HL-60 (cell line): ENCODE results near the gene SPIRE1.

Experiments used
- POLR2AphosphoS5 ChIP-seq: IDR thresholded peaks from 2 replicates; pipeline ENCODE4 v1.6.1; 2012; ENCODE audit warnings: low read depth
- SPI1 ChIP-seq: IDR thresholded peaks from 2 replicates; pipeline ENCODE4 v1.6.1; 2012; ENCODE audit warnings: low read depth, mild to moderate bottlenecking, borderline replicate concordance
- TF ChIP-seq, protein P1 (sequence below): IDR thresholded peaks from one replicate; pipeline ENCODE4 v1.5.1; 2011; ENCODE audit warnings: low read length, control low read depth, inconsistent platforms; ENCODE audit not compliant: insufficient read depth
- TF ChIP-seq, protein P2 (sequence below): IDR thresholded peaks from 2 replicates; pipeline ENCODE4 v1.6.1; 2012; ENCODE audit warnings: low read depth; ENCODE audit not compliant: insufficient replicate concordance

DNA sequence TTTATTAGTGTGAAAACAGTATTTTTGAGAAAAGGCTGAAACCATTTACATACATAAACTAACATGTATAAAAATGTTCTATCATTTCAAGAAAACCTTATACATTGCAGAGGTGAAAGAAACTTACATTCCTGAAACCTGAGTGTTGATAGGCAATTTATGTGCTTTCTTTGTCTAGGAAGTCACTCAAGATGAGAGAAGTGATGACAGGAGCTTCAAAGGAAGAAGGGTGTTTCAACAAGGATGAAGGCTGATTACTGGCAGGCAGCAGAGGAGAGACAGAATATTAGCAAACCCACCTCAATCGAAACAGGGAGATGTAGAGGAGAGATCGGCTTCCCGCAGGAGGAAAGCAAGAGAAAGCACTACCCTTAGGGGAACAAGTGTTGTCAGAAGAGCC lies 125.2 kb downstream of the SPIRE1 start:
- TF ChIP-seq, protein P1, sequence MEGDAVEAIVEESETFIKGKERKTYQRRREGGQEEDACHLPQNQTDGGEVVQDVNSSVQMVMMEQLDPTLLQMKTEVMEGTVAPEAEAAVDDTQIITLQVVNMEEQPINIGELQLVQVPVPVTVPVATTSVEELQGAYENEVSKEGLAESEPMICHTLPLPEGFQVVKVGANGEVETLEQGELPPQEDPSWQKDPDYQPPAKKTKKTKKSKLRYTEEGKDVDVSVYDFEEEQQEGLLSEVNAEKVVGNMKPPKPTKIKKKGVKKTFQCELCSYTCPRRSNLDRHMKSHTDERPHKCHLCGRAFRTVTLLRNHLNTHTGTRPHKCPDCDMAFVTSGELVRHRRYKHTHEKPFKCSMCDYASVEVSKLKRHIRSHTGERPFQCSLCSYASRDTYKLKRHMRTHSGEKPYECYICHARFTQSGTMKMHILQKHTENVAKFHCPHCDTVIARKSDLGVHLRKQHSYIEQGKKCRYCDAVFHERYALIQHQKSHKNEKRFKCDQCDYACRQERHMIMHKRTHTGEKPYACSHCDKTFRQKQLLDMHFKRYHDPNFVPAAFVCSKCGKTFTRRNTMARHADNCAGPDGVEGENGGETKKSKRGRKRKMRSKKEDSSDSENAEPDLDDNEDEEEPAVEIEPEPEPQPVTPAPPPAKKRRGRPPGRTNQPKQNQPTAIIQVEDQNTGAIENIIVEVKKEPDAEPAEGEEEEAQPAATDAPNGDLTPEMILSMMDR = no peak
- no peak for TF ChIP-seq POLR2AphosphoS5
- TF ChIP-seq, protein P2, sequence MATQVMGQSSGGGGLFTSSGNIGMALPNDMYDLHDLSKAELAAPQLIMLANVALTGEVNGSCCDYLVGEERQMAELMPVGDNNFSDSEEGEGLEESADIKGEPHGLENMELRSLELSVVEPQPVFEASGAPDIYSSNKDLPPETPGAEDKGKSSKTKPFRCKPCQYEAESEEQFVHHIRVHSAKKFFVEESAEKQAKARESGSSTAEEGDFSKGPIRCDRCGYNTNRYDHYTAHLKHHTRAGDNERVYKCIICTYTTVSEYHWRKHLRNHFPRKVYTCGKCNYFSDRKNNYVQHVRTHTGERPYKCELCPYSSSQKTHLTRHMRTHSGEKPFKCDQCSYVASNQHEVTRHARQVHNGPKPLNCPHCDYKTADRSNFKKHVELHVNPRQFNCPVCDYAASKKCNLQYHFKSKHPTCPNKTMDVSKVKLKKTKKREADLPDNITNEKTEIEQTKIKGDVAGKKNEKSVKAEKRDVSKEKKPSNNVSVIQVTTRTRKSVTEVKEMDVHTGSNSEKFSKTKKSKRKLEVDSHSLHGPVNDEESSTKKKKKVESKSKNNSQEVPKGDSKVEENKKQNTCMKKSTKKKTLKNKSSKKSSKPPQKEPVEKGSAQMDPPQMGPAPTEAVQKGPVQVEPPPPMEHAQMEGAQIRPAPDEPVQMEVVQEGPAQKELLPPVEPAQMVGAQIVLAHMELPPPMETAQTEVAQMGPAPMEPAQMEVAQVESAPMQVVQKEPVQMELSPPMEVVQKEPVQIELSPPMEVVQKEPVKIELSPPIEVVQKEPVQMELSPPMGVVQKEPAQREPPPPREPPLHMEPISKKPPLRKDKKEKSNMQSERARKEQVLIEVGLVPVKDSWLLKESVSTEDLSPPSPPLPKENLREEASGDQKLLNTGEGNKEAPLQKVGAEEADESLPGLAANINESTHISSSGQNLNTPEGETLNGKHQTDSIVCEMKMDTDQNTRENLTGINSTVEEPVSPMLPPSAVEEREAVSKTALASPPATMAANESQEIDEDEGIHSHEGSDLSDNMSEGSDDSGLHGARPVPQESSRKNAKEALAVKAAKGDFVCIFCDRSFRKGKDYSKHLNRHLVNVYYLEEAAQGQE = no peak
- TF ChIP-seq SPI1 = no peak
